H1 (cell line): ENCODE results near the gene ZBTB16. TPM values are rescaled to one million over a fixed set of nuclear protein-coding genes. Genes with fewer than 3 reads are reported as not detected.

Source experiments
- ASH2L ChIP-seq: fragments of 200-600, 300-600 bp; sonication (generic); IDR thresholded peaks from one replicate; pipeline ENCODE4 v1.7.1; 2017; ENCODE audit warnings: low read length
- BACH1 ChIP-seq: IDR thresholded peaks from 2 replicates; pipeline ENCODE4 v1.6.1; 2012; ENCODE audit warnings: low read length, improper control_type of control experiment
- CBX8 ChIP-seq: fragments of 300-800, 300-1000 bp; sonication (generic); IDR thresholded peaks from 2 replicates; pipeline ENCODE4 v1.7.1; 2016; ENCODE audit warnings: low read depth, low read length, borderline replicate concordance
- NANOG ChIP-seq: IDR thresholded peaks from 2 replicates; pipeline ENCODE4 v1.6.1; 2011; ENCODE audit warnings: low read length, low read depth, mild to moderate bottlenecking, inconsistent platforms; ENCODE audit not compliant: insufficient read depth, poor library complexity, severe bottlenecking
- RXRA ChIP-seq: IDR thresholded peaks from 2 replicates; pipeline ENCODE4 v1.6.1; 2011; ENCODE audit warnings: low read depth, mild to moderate bottlenecking, low read length, moderate library complexity; ENCODE audit not compliant: insufficient read depth
- SP1 ChIP-seq: IDR thresholded peaks from 2 replicates; pipeline ENCODE4 v1.6.1; 2011; ENCODE audit warnings: low read depth, low read length
- TAF7 ChIP-seq: optimal IDR thresholded peaks from 2 replicates; pipeline ENCODE3; 2011; ENCODE audit warnings: low read depth, mild to moderate bottlenecking, inconsistent platforms, low read length, moderate library complexity, borderline replicate concordance
- polyA plus RNA-seq, 7 experiments: library from polyadenylated mRNA; depleted of rRNA in 3 of 7; stranded (reverse) in 5 of 7; unstranded in 2 of 7; fragments of >200 nt in 5 of 7; fragments of 200-250 nt in 2 of 7; gene quantifications; 1 replicate in 5 of 7; 2 replicates in 1 of 7; 4 replicates in 1 of 7; pipeline versions ENCODE4 v1.2.1 to v1.2.3, GENCODE V29; 2011 to 2013; ENCODE audit warnings: missing spikeins in 2 of 7, mixed read lengths in 2 of 7
- total RNA-seq: library from RNA; stranded (reverse); fragmentation: NEBNext Ultra II Directional; extraction: Animal tissue kit (Norgen Biotek cat#: 25700); gene quantifications from 2 replicates; pipeline ENCODE4 v1.2.1, GENCODE V29; 2021
- TF ChIP-seq, protein P1 (sequence below): IDR thresholded peaks from 2 replicates; pipeline ENCODE4 v1.6.1; 2011; ENCODE audit warnings: low read depth, mild to moderate bottlenecking, low read length; ENCODE audit not compliant: insufficient read depth

Gene ZBTB16
- total and polyA plus RNA-seq, 2 of the 8 experiments (the other 6 are each of a cell fraction or from before 2014, with no cell fraction given) = 0.12 to 0.61 TPM

DNA sequence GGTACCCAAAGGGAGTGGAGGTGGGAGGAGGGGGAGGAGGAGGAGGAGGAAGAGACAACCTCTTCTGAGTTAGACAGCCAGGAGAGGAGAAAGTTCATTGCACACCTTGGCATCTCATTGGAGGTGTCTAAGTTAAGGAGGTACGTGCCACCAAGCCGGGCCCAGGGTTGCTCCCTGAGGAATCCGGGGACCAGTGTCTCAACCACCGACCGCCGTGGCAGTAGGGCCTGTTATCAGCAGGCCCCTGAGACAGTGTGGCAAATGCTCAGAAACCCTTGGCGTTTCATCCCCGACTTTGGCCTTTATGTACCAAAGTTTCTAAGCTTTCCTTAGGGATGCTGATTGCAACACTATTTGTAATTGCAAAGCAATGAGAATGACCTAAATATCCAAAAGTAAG is 141.7 kb downstream of the ZBTB16 start (continued):
- TF ChIP-seq TAF7 = no peak
- TF ChIP-seq NANOG = no peak
- TF ChIP-seq CBX8 = no peak
- TF ChIP-seq, protein P1, sequence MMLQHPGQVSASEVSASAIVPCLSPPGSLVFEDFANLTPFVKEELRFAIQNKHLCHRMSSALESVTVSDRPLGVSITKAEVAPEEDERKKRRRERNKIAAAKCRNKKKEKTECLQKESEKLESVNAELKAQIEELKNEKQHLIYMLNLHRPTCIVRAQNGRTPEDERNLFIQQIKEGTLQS = no peak
- TF ChIP-seq ASH2L = no peak
- no peak for TF ChIP-seq RXRA
- TF ChIP-seq SP1 = no peak
- no peak for TF ChIP-seq BACH1
